NOMO-1 treated with dmso at 0.1 percent for 144 hours (cell line): ENCODE data around the gene ABCB9.
"Not testable (repeated sequence)": the region's sequence is repeated elsewhere in the genome, so short reads cannot be mapped to it uniquely, and the experiment has no call there.

Source experiments
- DNase-seq: peaks from one replicate; lab custom pipeline; 2025; ENCODE audit not compliant: unreplicated experiment; lab: John Stamatoyannopoulos, UW

The ABCB9 gene

DNA sequence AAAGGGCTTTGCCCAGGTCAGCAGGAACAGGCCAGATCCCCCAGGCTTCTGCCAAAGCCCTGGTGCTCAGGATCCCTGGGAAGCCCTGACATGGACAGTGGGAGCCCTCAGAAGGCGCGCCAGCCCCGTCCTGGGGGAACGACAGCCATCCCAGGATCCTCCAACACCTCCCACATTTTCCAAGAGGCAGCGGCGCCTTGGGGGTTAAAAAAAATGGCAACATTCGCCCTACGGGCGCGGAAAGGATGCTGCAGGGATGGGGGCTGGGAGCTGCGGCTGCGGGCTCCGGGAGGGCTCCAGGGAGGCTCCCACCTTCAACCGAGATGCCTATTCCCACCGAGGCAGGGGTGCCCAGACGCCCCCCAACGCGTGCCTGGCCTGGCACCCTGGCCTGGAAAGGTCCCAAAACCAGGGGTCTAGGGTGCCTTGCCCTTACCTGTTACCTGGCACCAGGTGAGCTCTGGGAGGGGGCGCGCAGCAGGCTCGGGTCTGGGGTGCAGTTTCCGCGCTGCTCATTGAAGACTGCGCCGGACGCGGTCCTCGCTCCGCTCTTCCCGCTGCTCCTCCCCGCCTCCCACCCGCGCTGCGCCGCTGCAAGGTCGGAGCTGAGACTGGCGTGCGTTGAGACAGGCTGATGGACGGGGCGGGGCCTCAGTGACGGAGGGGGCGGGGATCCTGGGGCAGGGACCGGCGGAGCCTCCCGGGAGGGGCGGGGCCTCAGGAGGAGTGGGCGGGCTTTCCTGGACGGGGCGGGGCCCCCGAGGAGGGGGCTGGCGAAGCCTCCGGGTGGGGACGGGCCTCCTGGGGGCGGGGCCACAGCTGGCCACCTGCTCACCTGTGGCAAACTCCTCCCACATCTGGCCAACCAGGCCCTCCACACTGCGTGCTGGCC lies at the start of gene ABCB9:
TSS of gene ABCB9 (minus strand) at position 613 of the 892 bp plus-strand sequence. CDS start 6,228 bp downstream, outside the sequence.
- DNase-seq: peak; percentile 81

DNA sequence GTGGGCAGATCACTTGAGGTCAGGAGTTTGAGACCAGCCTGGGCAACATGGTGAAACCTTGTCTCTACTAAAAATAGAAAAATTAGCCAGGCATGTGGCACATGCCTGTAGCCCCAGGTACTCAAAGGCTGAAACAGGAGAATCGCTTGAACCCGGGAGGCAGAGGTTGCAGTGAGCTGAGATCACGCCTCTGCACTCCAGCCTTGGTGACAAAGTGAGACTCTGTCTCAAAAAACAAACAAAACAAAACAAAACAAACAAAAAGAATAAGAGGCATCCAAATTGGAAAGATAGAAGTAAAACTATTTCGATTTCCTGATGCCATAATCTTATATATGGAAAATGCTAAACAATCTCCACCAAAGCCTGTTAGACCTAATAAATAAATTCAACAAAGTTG lies 48.2 kb upstream of the ABCB9 start:
- not testable (repeated sequence) for DNase-seq

DNA sequence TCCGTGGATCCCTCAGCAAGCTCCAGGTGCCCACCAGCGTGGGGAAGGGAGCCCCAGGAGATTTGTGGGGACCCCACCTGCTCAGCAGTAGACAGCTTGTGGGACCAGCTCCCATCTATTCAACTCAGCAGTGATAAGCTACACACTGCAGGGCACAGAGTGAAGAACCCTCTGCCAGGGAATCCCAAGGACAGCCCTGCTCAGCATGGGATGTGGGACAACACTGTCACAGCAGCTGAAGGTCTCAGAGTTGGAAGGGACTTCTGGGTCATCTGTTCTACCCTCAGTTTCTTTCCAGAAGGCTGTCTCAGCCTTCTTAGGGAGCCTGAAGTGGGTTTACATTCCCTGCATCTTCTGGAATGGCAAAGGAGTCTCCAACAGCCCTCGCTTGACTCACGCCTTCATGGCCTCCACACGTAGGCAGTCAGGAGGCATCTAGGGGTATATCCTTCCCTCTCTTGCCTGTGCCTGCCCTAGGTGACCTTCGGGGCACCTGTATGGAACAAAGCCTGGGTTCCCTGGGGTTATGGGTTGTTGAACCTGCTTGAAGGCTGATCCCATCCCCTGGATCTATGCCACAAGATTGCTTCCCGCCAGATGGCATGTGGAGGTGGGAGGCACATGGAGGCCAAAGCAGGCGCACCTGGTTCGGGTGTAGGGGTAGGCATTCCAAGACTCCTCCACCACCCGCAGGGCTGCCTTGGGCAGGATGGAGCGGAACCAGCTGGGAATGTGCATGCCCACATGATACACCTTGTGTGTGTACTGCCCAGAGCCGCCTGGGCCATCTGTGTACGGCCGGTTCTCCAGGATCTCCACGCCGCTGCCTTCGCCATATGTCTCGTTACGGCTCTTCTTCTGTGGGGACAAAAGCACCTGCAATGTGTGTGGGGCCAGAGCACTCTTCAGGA lies 47.2 kb upstream of the ABCB9 start:
- no peak for DNase-seq

DNA sequence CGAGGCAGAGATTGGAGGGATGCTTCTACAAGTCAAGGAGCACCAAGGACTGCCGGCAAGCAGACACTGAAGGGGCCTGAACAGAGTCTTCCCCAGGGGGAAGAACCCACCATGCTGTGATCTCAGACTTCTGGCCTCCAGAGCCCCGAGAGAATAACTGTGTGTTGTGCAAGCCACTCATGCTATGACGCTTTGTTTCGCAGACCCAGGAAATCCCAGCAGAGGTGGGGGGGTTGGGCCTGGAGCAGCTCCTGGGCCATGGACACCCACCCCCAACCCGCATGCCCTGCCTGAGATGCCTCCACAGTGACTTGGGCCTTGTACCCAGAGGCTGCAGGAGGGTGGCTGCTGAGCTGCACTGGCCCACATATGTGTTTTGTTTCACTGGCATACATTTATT lies 45.4 kb upstream of the ABCB9 start:
- DNase-seq: no peak

DNA sequence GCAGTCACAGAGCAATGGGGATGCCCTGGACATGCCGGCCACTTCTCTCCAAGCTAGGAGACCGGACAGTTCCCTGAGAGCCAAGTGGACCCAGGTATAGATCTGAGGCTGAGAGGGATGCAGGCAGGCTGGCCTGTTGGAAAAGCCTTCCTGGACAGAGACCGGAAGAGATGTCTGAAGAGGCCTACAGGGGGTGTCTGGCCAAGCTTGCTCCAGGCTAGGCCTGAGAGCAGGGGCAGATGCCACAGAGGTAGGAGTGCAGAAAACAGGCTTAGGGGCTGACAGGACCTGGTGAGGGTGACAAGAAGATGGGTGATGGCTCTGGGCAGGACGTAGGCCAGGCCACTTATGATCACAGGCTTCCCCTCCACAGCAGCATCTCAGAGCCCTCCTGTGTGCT lies 44.4 kb upstream of the ABCB9 start:
- no peak for DNase-seq

DNA sequence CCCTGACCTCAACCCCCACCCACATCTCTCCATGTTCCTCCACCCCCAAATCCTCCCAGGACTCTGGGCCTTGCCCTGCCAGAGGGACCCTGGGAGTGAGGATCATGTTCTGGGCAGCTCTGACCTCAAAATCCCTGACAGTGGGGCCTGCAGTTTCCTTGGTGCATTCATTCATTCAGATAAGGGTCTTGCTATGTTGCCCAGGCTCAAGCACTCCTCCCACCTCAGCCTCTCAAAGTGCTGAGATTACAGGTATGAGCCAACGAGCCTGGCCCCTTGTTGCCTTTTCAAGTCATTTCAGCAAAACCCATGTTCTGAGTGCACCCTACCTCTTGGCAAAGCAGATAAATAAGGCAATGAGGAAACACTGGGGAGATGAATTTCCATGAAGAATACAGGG lies 43.8 kb upstream of the ABCB9 start:
- no peak for DNase-seq

DNA sequence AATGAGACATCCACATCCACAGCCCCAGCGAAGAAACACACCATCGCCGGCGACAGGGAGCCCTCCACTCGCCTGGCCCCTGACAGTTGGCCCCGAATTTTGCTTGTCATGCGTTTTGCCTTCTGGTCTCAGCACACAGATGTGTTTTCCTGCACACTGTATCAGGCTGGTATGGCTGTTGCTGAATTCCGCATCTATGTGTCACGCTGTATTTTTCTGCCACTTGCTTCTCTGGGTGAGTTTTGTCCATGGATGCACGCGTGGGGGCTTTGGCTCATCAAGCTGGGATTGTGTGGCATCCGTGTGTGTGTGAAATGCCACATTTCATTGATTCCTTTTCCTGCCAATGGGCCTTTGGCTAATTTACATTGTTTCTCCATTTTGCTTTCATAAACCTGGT lies 40.7 kb upstream of the ABCB9 start:
- DNase-seq: no peak

DNA sequence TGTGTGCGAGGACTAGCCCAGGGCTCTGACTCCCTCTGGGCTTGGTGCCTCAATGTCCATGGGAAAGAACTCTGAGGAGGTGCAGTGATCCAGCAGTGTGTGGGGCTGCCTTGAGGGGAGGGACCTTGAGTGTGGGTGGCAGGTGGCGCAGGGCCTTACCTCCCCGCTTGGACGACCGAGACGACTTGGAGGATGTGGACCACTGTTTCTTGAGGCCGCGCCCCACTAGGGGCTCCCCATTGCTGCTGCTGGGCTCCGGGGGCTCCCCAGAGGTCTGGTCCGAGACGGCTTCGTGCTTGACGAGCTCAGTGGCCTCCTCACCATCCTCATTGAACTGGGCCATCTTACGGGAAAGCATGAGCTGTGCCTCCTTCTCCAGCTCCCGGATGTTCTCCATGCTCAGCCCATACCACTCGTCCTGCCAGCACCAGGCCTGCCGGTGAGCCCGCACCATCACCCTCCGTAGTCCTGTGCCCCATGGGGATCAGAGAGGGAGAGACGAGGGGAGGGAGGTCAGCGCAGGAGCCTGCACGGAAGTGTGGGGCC lies 38.9 kb upstream of the ABCB9 start:
- no peak for DNase-seq

DNA sequence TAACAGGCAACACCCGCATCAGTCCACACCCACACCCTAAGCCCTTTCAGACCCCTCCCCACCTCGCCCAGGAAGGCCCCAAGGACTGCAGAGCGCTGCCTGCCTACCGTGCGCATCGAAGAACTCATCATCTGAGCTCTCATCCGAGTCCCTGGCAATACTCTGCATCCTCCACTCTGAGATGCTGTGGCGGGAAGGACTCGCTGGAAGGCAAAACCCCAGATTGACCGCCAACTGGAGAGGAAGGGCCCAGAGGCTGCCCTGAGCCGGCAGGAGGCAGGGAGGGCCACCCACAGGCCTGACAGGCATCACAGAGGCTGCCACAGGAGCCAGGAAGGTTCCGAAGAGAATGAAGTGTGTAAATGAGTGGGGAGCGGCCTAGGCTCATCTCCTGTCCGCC lies 38.0 kb upstream of the ABCB9 start:
- no peak for DNase-seq

DNA sequence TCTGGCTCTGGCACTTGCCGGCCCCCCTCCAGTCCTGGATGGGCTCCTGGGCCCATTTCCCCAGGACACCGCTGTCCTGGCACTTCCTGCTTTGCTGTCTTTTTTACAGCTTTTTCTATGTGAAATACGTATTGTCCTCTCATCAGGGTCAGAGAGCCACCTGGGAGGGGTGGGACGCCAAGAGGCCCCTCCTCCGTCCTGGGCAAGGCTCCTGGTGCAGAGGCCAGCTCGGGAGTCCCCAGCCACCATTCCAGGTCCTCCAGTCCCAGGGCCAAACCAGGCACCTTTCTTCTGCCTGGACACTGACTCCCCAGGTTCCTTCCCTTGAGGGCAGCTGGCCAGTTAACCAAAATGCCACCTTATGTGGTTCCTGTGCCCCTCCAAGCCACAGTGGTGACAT lies 37.0 kb upstream of the ABCB9 start:
- no peak for DNase-seq

DNA sequence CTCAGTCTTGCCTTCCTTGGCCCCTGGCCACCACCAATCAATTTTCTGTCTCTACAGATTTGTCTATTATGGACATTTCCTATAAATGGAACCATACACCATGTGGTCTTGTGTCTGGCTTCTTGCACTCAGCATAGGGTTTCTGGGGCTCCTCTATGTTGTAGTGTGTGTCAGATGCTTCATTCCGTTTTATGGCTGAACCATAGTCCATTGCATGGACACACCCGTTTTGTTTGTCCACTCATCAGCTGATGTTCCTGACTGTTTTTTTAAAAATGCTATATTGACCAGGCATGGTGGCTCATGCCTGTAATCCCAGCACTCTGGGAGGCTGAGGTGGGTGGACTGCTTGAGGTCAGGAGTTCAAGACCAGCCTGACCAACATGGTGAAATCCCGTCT lies 35.2 kb upstream of the ABCB9 start:
- no peak for DNase-seq

DNA sequence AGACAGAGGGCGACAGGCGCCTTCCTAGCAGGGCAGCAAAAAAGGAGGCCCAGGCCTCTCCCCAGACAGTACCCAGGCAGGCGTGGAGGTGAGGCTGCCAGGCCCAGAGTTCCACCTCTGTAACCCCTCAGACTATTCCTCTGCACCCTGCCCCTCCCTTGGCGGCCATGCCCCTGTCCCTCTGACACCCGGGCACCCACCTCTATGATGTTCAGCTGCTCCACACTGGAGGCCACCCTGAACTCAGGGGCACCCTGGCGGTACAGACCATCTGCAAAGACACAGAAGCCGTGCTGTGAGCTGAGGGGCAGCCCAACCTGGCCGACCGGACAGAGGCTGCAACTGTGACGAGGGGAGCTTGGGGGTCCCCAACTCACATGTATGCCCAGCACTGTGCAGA lies 34.3 kb upstream of the ABCB9 start:
- DNase-seq: no peak

DNA sequence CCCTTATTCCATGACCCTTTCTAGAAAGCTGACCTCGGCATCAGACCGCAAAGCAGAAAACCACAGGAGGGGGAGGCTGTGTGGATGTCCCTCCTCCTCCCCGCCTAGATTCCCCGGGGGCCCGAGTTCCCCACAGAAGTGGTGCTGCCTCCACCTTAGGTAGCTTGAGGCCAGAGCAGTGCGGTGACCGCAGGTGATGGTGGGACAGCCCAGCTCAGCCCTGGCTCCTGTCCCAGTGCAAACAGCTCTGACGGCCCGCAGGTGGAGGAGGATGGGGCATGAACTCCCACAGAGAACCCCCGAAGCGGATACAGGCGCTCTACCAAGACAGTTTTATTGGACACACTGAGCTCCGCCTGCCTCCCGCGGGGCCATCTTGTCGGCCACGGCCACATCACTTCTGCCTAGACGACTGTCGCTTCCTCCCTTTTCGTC lies 33.7 kb upstream of the ABCB9 start:
- DNase-seq: no peak

DNA sequence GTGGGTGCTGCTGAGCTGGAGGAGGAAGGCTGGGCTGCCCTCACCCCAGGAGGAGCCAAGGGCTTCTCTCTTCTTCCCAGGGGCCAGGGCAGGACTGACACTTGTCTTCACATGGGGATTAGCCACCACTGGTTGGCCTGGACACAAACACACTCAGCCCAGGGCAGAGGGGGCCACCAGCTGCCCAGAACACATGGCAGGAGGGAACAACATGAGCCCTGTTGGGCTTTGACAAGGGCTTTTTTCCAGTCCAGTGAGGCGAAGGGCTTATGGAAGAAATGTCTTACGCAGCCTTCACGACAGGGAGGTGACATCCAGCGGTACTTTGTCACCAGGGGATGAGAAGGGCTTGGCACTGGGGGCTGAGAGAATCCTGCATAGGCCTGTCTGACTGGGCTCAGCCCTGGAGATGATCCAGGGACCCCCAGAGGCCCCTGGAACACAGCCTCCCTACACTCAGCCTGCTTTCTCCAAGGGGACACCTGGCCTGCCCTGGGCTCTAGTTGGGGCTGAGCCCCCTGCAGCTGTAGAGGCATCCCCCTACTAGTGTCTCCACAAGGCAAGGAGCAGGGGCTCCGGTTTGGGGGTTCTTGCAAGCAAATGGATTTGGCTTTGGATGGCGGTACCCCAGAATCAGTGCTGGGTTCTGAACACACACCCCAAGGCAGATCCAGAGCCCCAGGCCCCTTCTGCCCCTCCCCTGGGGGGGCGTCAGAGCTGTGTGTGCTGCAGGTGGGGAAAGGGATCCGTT lies 33.1 kb upstream of the ABCB9 start:
- DNase-seq: no peak

DNA sequence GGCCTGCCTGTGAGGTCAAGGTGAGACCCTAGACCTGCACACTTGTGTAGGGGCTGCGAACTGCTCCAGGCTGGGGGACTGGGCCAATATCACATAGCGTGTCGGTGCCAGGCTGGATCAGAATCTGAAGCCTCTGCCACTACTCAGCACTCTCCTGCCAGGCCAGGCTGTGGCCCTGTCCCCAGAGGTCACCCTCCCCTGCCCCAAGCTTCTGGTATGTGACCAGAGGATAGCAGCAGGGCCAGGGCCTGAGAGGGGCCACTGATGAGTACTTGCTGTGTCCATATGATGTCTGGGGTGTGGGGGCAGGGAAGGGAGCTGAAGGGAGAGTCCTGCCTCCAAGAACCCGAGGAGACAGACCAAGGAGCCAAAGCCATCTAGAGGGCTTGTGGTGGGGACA lies 32.1 kb upstream of the ABCB9 start:
- no peak for DNase-seq

DNA sequence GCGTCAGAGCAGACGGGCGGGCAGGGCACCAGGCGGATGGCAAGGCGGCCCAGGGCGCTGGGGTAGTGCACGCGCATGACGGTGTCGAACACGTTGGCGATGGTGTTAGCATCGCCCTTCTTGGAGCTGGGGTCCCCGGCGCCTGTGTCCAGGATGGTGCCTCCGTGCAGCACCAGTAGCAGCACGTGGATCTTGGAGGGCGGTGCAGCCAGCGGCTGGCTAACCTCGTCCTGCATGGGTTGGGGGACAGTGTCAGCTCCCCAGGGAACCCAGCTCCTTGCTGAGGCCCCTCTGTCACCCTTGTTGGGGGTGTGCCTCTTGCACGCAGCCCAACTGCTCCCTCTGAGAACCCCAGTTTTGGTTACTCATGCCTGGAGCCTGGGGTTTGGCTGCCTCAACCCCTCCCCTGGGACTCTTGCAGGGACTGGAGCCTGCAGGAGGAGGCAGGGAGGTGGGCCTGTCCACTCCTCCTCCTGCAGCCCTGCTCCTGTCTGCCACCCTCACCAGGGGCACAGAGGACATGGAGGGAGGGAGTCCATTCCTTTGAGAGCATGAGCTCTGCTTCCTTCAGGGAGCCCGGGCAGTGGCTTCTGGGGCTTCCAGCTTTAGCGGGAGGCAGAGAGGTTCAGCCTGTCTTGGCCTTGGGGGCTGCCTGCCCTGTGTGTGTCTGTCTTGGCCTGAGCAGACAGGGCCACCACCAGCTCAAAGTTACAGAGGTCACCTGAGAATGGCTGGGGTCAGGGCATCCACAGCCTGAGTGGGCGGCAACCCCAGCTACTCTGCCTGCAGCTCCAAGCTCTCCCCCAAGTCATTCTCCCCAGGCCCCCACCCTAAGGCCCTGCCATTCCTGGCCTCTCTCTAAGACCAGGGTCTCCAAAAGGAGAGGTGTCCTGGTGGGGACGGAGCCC lies 31.3 kb upstream of the ABCB9 start:
- no peak for DNase-seq

DNA sequence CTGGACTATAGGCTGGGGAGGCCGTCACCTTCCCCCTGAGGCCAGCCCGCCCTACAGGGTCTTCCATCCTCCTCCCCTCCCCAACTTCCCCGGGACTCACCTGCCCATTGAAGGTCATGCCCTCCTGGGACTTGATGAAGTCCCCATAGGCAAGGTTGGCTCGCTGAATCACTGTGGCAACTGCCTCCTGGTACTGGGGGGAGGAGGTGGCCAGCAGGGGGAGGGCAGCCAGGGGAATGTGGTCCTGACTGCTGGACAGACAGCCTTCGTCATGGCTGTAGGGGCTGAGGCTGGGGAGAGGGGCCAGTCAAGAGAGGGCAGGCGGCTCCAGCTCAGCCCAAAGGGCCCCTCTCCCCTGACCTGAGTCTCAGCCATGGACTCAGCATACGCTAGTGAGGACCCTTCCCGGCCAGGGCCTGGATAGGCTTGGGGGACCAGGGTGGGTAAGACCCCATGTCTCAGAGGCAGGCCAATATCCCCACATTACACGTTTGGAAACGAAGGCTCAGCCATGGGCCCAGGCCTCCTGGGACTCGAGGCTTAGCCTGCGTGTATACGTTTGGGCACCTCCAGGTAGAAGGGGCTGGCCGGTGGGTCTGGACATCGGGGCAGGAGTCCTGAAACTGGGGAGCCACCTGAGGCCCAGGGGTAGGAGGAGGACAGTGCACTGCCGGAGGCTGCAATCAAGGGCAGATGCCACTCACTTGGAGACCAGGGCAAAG lies 30.5 kb upstream of the ABCB9 start:
- DNase-seq: no peak

DNA sequence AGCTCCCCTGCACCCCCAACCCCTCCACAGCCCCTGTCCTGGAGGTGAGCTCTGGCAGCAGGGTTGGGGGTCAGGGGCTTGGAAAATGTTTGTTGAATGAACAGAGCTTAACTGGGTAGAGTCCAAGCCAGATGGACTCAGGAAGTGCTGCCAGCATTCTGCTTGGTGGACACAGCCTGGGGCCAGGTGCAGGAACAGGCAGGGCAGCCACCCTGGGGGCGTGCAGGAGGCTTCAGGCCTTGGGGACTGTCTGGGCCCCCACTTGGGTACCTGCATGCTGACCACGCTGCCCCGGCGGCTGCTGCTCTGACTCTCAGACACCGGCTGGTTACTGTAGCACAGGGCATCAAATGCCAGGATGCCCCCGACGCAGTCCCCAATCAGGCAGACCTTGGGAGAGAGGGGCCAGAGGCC lies 29.9 kb upstream of the ABCB9 start:
- no peak for DNase-seq

DNA sequence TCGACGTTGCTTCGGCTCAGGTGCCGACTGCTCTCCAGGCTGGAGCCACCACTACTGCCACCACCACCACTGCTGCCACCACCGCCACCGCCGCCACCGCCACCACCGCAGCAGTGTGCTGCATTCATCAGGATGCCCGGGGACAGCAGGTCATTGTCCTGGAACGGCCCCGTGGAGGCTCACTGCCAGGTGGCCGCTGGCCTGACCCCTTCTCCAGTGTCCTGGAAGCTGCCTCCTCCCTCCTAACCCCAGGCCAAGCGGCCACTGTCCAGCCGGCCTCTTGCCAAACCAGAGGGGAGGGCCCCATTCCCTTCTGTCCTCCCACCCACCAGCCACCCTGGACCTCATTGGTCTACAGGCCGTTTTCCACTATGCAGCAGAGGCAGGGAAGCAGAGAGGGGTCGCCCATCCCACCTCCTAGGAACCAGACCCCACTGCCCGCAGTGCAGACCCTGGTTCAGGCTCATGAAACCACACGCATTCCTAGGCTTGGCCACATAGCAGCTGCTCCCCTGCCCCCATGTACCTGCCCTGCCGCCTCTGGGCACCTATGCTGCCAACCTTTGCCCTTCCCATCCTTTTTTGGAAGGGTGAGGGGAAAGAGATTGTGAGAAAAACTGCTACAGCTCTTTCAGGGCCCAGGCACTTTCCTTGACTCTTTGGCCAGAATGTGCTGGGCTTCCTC lies 29.4 kb upstream of the ABCB9 start:
- DNase-seq: no peak
